Glutamatergic neuron (in vitro differentiated cells): ENCODE results near the gene PCBD2. TPM values are rescaled to one million over a fixed set of nuclear protein-coding genes. Genes with fewer than 3 reads are reported as not detected.
"Not testable (repeated sequence)": the region's sequence is repeated elsewhere in the genome, so short reads cannot be mapped to it uniquely, and the experiment has no call there.

Experiments used
- DNase-seq: peaks from one replicate; pipeline ENCODE4 v3.0.0; 2022
- H3K27ac Mint-ChIP-seq: one replicate; pipeline ENCODE4 v1.8.0; 2020; ENCODE audit warnings: mild to moderate bottlenecking, mixed read lengths, inconsistent platforms; ENCODE audit not compliant: unreplicated experiment
- H3K27me3 Mint-ChIP-seq: one replicate; pipeline ENCODE4 v1.8.0; 2020; ENCODE audit warnings: mild to moderate bottlenecking, moderate library complexity, mixed read lengths, inconsistent platforms; ENCODE audit not compliant: unreplicated experiment
- H3K36me3 Mint-ChIP-seq: one replicate; pipeline ENCODE4 v1.8.0; 2020; ENCODE audit warnings: mild to moderate bottlenecking, mixed read lengths, inconsistent platforms; ENCODE audit not compliant: unreplicated experiment
- H3K4me1 Mint-ChIP-seq: one replicate; pipeline ENCODE4 v1.8.0; 2020; ENCODE audit warnings: mild to moderate bottlenecking, low read depth, mixed read lengths, inconsistent platforms; ENCODE audit not compliant: unreplicated experiment
- H3K4me3 Mint-ChIP-seq: one replicate; pipeline ENCODE4 v1.8.0; 2020; ENCODE audit warnings: mild to moderate bottlenecking, mixed read lengths, inconsistent platforms; ENCODE audit not compliant: unreplicated experiment
- H3K9me3 Mint-ChIP-seq: one replicate; pipeline ENCODE4 v1.8.0; 2020; ENCODE audit warnings: mild to moderate bottlenecking, moderate library complexity, mixed read lengths, inconsistent platforms; ENCODE audit not compliant: unreplicated experiment
- CTCF ChIP-seq: fragments of 200-600 bp; sonication (generic); IDR thresholded peaks from one replicate; pipeline ENCODE4 v1.5.0; 2021; ENCODE audit not compliant: partially characterized antibody, unreplicated experiment
- total RNA-seq: library from RNA; stranded (reverse); fragmentation: NEBNext Ultra II Directional; extraction: Animal tissue kit (Norgen Biotek cat#: 25700); gene quantifications from one replicate; pipeline ENCODE4 v1.2.1, GENCODE V29; 2021; ENCODE audit not compliant: unreplicated experiment

PCBD2 gene
- total RNA-seq, 1 donor from 2014 or later = 9.9 TPM

GRCh38 chr5:134879456-134879855, 25.5 kb upstream of the PCBD2 start:
- Mint-ChIP-seq H3K9me3 (peaks cover 3% of the 10 kb centered on the region), H3K36me3 (no peaks in the 10 kb centered on the region), H3K4me1 (peaks cover 10% of the 10 kb centered on the region), H3K27me3 (peaks cover 9% of the 10 kb centered on the region), H3K27ac (no peak overlapping the region), H3K4me3 (no peak overlapping the region)
- DNase-seq = no peak
- no peak for TF ChIP-seq CTCF

GRCh38 chr5:134880937-134881336, 24.0 kb upstream of the PCBD2 start:
- not testable (repeated sequence) for H3K36me3 Mint-ChIP-seq, H3K4me3 Mint-ChIP-seq, H3K9me3 Mint-ChIP-seq, H3K27me3 Mint-ChIP-seq, DNase-seq
- peak overlapping the region; percentile 79 for H3K27ac Mint-ChIP-seq
- peaks cover 10% of the 10 kb centered on the region for H3K4me1 Mint-ChIP-seq

GRCh38 chr5:134881711-134882110, 23.2 kb upstream of the PCBD2 start:
- not testable (repeated sequence) for H3K4me1 Mint-ChIP-seq, H3K27me3 Mint-ChIP-seq, H3K4me3 Mint-ChIP-seq, H3K27ac Mint-ChIP-seq, DNase-seq, H3K9me3 Mint-ChIP-seq, H3K36me3 Mint-ChIP-seq

GRCh38 chr5:134887593-134888159, 17.3 kb upstream of the PCBD2 start:
- no peak overlapping the region for H3K27ac Mint-ChIP-seq
- DNase-seq = no peak
- no peaks in the 10 kb centered on the region for H3K9me3 Mint-ChIP-seq
- no peaks in the 10 kb centered on the region for H3K4me1 Mint-ChIP-seq
- peaks cover 2% of the 10 kb centered on the region for H3K27me3 Mint-ChIP-seq
- TF ChIP-seq CTCF = no peak
- H3K36me3 Mint-ChIP-seq = peaks cover 12% of the 10 kb centered on the region
- no peak overlapping the region for H3K4me3 Mint-ChIP-seq

- no peak overlapping the region for H3K4me3 Mint-ChIP-seq
- no peak for DNase-seq
- peaks cover 12% of the 10 kb centered on the region for H3K36me3 Mint-ChIP-seq
- no peaks in the 10 kb centered on the region for H3K9me3 Mint-ChIP-seq
- no peak overlapping the region for H3K27ac Mint-ChIP-seq
- no peak for TF ChIP-seq CTCF
- H3K27me3 Mint-ChIP-seq = peaks cover 2% of the 10 kb centered on the region
- no peaks in the 10 kb centered on the region for H3K4me1 Mint-ChIP-seq
Measured at GRCh38 chr5:134889335-134889734, 15.6 kb upstream of the PCBD2 start.

- Mint-ChIP-seq H3K27ac (no peak overlapping the region), H3K4me3 (no peak overlapping the region), H3K36me3 (peaks cover 12% of the 10 kb centered on the region), H3K27me3 (no peaks in the 10 kb centered on the region), H3K4me1 (no peaks in the 10 kb centered on the region), H3K9me3 (no peaks in the 10 kb centered on the region)
- DNase-seq = no peak
- TF ChIP-seq CTCF = no peak
Measured at GRCh38 chr5:134891473-134891872, 13.5 kb upstream of the PCBD2 start.
